ENCODE results near the gene SLC37A3.
"Not testable (repeated sequence)": the region's sequence is repeated elsewhere in the genome, so short reads cannot be mapped to it uniquely, and the experiment has no call there.

Gene SLC37A3

GRCh38 chr7:140421521-140421920 is 23.2 kb upstream of the SLC37A3 start:
- TF ChIP-seq CSDC2 (CRISPR knock-in tag; IDR thresholded peaks at IDR 0.05) (no peak), ARNTL (CRISPR knock-in tag; IDR thresholded peaks at IDR 0.05; ENCODE audit: borderline replicate concordance, low read depth) (no peak), ZFP3 (CRISPR knock-in tag; IDR thresholded peaks at IDR 0.05) (no peak), ZC3H10 (CRISPR knock-in tag; IDR thresholded peaks at IDR 0.05) (no peak), TSHZ2 (CRISPR knock-in tag; IDR thresholded peaks at IDR 0.05) (no peak), POU6F1 (CRISPR knock-in tag; IDR thresholded peaks at IDR 0.05; ENCODE audit: borderline replicate concordance, low read depth) (no peak), PPARA (CRISPR knock-in tag; IDR thresholded peaks at IDR 0.05; ENCODE audit: borderline replicate concordance) (no peak), TOX (CRISPR knock-in tag; IDR thresholded peaks at IDR 0.05; ENCODE audit: borderline replicate concordance) (no peak), GLIS3 (CRISPR knock-in tag; IDR thresholded peaks at IDR 0.05) (no peak), BACH2 (CRISPR knock-in tag; IDR thresholded peaks at IDR 0.05; ENCODE audit: borderline replicate concordance) (no peak), ISL1 (CRISPR knock-in tag; IDR thresholded peaks at IDR 0.05) (no peak), CSRNP3 (CRISPR knock-in tag; IDR thresholded peaks at IDR 0.05) (no peak), ZNF8 (CRISPR knock-in tag; IDR thresholded peaks at IDR 0.05) (no peak), TCF4 (CRISPR knock-in tag; IDR thresholded peaks at IDR 0.05; ENCODE audit: borderline replicate concordance) (no peak), ZFP30 (CRISPR knock-in tag; IDR thresholded peaks at IDR 0.05) (no peak), ZNF70 (CRISPR knock-in tag; IDR thresholded peaks at IDR 0.05) (no peak)
- ATAC-seq: no peak

GRCh38 chr7:140418653-140419052 is 20.3 kb upstream of the SLC37A3 start:
- ATAC-seq: no peak
- TF ChIP-seq ZNF565 (CRISPR knock-in tag; conservative IDR thresholded peaks at IDR 0.05; ENCODE audit: low read depth): no peak
- no peak for TF ChIP-seq CSDC2 (CRISPR knock-in tag; IDR thresholded peaks at IDR 0.05)
- TF ChIP-seq PPARA (CRISPR knock-in tag; IDR thresholded peaks at IDR 0.05; ENCODE audit: borderline replicate concordance): no peak

GRCh38 chr7:140418156-140418472 is 19.8 kb upstream of the SLC37A3 start:
- ATAC-seq: not testable (repeated sequence)

GRCh38 chr7:140417456-140418155 is 19.3 kb upstream of the SLC37A3 start:
- no peak for ATAC-seq
- TF ChIP-seq TCF4 (CRISPR knock-in tag; IDR thresholded peaks at IDR 0.05; ENCODE audit: borderline replicate concordance): no peak
- TF ChIP-seq ZNF8 (CRISPR knock-in tag; IDR thresholded peaks at IDR 0.05): no peak
- no peak for TF ChIP-seq PATZ1 (CRISPR knock-in tag; IDR thresholded peaks at IDR 0.05; ENCODE audit: borderline replicate concordance)

- no peak for ATAC-seq
- TF ChIP-seq TSHZ2 (CRISPR knock-in tag; IDR thresholded peaks at IDR 0.05): no peak
- no peak for TF ChIP-seq CSDC2 (CRISPR knock-in tag; IDR thresholded peaks at IDR 0.05)
- no peak for TF ChIP-seq TOX (CRISPR knock-in tag; IDR thresholded peaks at IDR 0.05; ENCODE audit: borderline replicate concordance)
- no peak for TF ChIP-seq ZFP3 (CRISPR knock-in tag; IDR thresholded peaks at IDR 0.05)
- TF ChIP-seq ESRRG (CRISPR knock-in tag; IDR thresholded peaks at IDR 0.05): no peak
- TF ChIP-seq PPARA (CRISPR knock-in tag; IDR thresholded peaks at IDR 0.05; ENCODE audit: borderline replicate concordance): no peak
- no peak for TF ChIP-seq RARB (CRISPR knock-in tag; IDR thresholded peaks at IDR 0.05)
- no peak for TF ChIP-seq TCF4 (CRISPR knock-in tag; IDR thresholded peaks at IDR 0.05; ENCODE audit: borderline replicate concordance)
- no peak for TF ChIP-seq ZFP30 (CRISPR knock-in tag; IDR thresholded peaks at IDR 0.05)
- TF ChIP-seq SNAI2 (CRISPR knock-in tag; IDR thresholded peaks at IDR 0.05): no peak
- TF ChIP-seq ISL1 (CRISPR knock-in tag; IDR thresholded peaks at IDR 0.05): no peak
- TF ChIP-seq GLIS3 (CRISPR knock-in tag; IDR thresholded peaks at IDR 0.05): no peak
- no peak for TF ChIP-seq CREB5 (CRISPR knock-in tag; IDR thresholded peaks at IDR 0.05; ENCODE audit: low read depth)
- no peak for TF ChIP-seq ZNF70 (CRISPR knock-in tag; IDR thresholded peaks at IDR 0.05)
- no peak for TF ChIP-seq ZC3H10 (CRISPR knock-in tag; IDR thresholded peaks at IDR 0.05)
Measured at GRCh38 chr7:140416560-140416959, 18.2 kb upstream of the SLC37A3 start.

Data from SK-N-SH treated with all-trans-retinoic acid at 6 μM for 48 hours (cell line).